ENCODE measurements around the gene STXBP2.

- TF ChIP-seq CTCF (IDR thresholded peaks at IDR 0.05), result no peak
- no peak for TF ChIP-seq ZFX (IDR thresholded peaks at IDR 0.05; ENCODE audit: borderline replicate concordance)
These were observed 36.2 kb upstream of the STXBP2 start for GRCh38 chr19:7600721-7601120.

Measured in 22Rv1 (cell line).